ENCODE measurements around the gene MCTP2. TPM values are rescaled to one million over a fixed set of nuclear protein-coding genes. Genes with fewer than 3 reads are reported as not detected.

Gene MCTP2
- total and polyA plus RNA-seq, 2 of the 8 experiments (the other 6 are each of a cell fraction or from before 2014, with no cell fraction given), result 3.4 to 4.5 TPM

- no peak for TF ChIP-seq BRCA1 (IDR thresholded peaks at IDR 0.05; ENCODE audit: low read depth, low read length)
- no peak for TF ChIP-seq KDM5A (IDR thresholded peaks at IDR 0.05; ENCODE audit: low read length)
- TF ChIP-seq CBX5 (IDR thresholded peaks at IDR 0.05; ENCODE audit: low read depth, low read length), result no peak
Measured at GRCh38 chr15:94287794-94288246, 56.5 kb downstream of the MCTP2 start (continued).
